Chondrocyte (in vitro differentiated cells): Measurements from ENCODE around the gene ANXA3. TPM values are rescaled to one million over a fixed set of nuclear protein-coding genes. Genes with fewer than 3 reads are reported as not detected.
A peak's percentile ranks its signal among the peaks of the same experiment; 100 is the strongest.

ENCODE experiments used
- DNase-seq: peaks from one replicate; pipeline ENCODE4 v3.0.0; 2021; ENCODE audit warnings: mixed read lengths, low spot score
- H3K27ac Mint-ChIP-seq: one replicate; pipeline ENCODE4 v1.8.0; 2021; ENCODE audit warnings: mild to moderate bottlenecking, moderate library complexity, mixed read lengths; ENCODE audit not compliant: unreplicated experiment
- H3K27me3 Mint-ChIP-seq: 2 replicates; pipeline ENCODE4 v1.8.0; 2021; ENCODE audit warnings: low read depth, mixed read lengths
- H3K36me3 Mint-ChIP-seq: 2 replicates; pipeline ENCODE4 v1.8.0; 2021; ENCODE audit warnings: low read depth, mixed read lengths
- H3K4me1 Mint-ChIP-seq: 2 replicates; pipeline ENCODE4 v1.8.0; 2021; ENCODE audit warnings: low read depth, mild to moderate bottlenecking, mixed read lengths
- H3K4me3 Mint-ChIP-seq: one replicate; pipeline ENCODE4 v1.8.0; 2021; ENCODE audit warnings: mild to moderate bottlenecking, moderate library complexity, mixed read lengths; ENCODE audit not compliant: unreplicated experiment
- H3K9me3 Mint-ChIP-seq: 2 replicates; pipeline ENCODE4 v1.8.0; 2021; ENCODE audit warnings: low read depth, mixed read lengths
- CTCF ChIP-seq: fragments of 200-600 bp; sonication (generic); IDR thresholded peaks from 2 replicates; pipeline ENCODE4 v1.5.0; 2021; ENCODE audit warnings: antibody characterized with exemption, mild to moderate bottlenecking, moderate library complexity
- total RNA-seq: library from RNA; stranded (reverse); gene quantifications from 3 replicates; pipeline ENCODE4 v1.2.1, GENCODE V29; 2021

The ANXA3 gene
- total RNA-seq, 1 donor from 2014 or later = 21.9 TPM

- no peak for DNase-seq
- Mint-ChIP-seq H3K27ac (no peak overlapping the region), H3K36me3 (peaks cover 4% of the 10 kb centered on the region), H3K4me1 (peaks cover 42% of the 10 kb centered on the region), H3K4me3 (no peak overlapping the region), H3K27me3 (no peaks in the 10 kb centered on the region), H3K9me3 (no peaks in the 10 kb centered on the region)
- TF ChIP-seq CTCF = no peak
Observed at GRCh38 chr4:78558410-78558809, 6.8 kb downstream of the ANXA3 start.

- Mint-ChIP-seq H3K36me3 (peaks cover 3% of the 10 kb centered on the region), H3K4me1 (peaks cover 46% of the 10 kb centered on the region), H3K4me3 (no peak overlapping the region), H3K27ac (peak overlapping the region; percentile 54), H3K9me3 (no peaks in the 10 kb centered on the region), H3K27me3 (no peaks in the 10 kb centered on the region)
- no peak for TF ChIP-seq CTCF
- no peak for DNase-seq
Observed at GRCh38 chr4:78560296-78560963, 8.9 kb downstream of the ANXA3 start.

GRCh38 chr4:78561677-78562076 is 10.1 kb downstream of the ANXA3 start:
- peaks cover 57% of the 10 kb centered on the region for H3K4me1 Mint-ChIP-seq
- H3K9me3 Mint-ChIP-seq = no peaks in the 10 kb centered on the region
- H3K36me3 Mint-ChIP-seq = no peaks in the 10 kb centered on the region
- H3K27ac Mint-ChIP-seq = peak overlapping the region; percentile 73
- DNase-seq = no peak
- no peak overlapping the region for H3K4me3 Mint-ChIP-seq
- no peaks in the 10 kb centered on the region for H3K27me3 Mint-ChIP-seq
- TF ChIP-seq CTCF = no peak

- Mint-ChIP-seq H3K27me3 (no peaks in the 10 kb centered on the region), H3K27ac (peak overlapping the region; percentile 74), H3K4me3 (no peak overlapping the region), H3K4me1 (peaks cover 67% of the 10 kb centered on the region), H3K36me3 (no peaks in the 10 kb centered on the region), H3K9me3 (no peaks in the 10 kb centered on the region)
- TF ChIP-seq CTCF = no peak
- DNase-seq = no peak
Observed at GRCh38 chr4:78562687-78563086, 11.1 kb downstream of the ANXA3 start.

- Mint-ChIP-seq H3K9me3 (no peaks in the 10 kb centered on the region), H3K4me3 (no peak overlapping the region), H3K27ac (peak overlapping the region; percentile 79), H3K4me1 (peaks cover 86% of the 10 kb centered on the region), H3K27me3 (no peaks in the 10 kb centered on the region), H3K36me3 (no peaks in the 10 kb centered on the region)
- no peak for TF ChIP-seq CTCF
- DNase-seq = no peak
Observed at GRCh38 chr4:78565971-78566372, 14.4 kb downstream of the ANXA3 start.
